NK-92 treated with Interleukin-12 subunit alpha and Interleukin-12 subunit beta, amount 100 ng/mL, for 24 hours (cell line): ENCODE data around the gene CDK18.

Source experiments
- DNase-seq: peaks from one replicate; lab custom pipeline; 2025; lab: John Stamatoyannopoulos, UW

CDK18 gene

DNA sequence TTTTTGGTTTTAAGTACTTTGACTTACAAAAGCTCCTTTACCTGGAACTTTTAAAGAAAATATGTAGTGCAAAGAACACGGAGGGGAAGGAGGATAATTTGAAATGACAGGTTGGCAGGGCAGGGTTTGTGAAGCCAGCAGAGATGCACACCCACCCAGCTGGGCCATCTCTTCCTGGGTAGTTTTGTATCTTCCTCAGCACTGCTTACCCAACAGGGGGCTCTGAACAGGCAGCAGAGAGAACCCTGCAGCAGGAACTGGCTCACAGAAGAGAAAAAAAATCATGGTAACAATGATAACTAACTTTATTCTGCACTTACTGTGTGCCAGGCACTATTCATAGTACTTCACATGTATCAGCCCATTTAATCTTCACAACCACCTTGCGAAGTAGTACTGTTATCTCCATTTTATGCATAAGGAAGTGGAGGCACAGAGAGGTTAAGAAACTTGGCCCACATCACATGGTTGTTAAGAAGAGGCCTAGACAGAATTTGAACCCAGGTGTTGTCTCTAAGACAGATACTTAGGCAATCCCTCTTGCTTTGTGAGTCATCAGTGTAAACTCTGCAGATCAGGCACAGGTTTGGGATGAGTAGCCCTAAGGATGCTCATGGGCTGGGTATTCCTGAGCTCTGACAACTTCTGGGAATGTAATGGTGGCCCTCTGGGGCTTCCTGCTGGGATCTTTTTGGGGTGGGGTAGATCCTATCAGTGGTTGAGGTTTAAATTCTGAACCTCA, 66.5 kb downstream of the CDK18 start:
- no peak for DNase-seq

DNA sequence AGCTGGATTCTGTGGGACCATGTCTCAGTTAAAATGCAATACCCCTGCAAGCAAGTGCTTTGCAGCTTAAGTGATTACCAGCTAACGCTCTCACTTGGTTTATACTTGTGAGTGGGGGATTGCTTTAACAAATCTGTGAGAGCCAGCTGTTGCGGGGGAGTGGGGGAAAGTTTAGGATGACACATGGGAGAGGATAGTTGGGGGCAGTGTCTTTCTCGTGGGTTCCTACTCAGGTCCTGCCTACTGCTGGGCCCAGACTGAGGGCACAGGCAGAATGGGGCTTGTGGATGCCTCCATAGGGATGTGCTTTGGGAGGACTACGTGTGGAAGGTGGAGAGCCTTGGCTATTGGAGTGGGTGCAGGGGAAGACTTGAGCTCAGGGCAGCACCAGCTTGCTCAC, 67.3 kb downstream of the CDK18 start:
- DNase-seq: no peak

DNA sequence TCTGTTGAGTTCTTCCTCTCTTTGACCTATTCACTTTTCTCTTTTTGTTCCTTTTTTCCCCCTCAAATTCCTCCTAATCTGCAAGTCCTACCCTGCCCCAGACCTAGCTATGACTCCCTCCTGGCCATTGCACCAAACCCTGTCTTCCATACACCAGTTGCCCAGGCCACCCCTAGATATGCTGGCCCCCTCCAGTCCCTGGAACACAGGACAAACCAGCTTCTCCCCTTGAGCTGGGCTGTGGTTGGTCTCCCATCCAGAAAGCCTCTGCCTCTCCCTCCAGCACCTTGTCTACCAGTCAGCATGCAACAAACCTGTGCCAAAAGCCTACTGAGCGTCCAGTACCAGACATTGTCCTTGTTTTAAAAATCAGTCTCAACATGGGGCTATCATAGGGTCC, 68.0 kb downstream of the CDK18 start:
- no peak for DNase-seq

DNA sequence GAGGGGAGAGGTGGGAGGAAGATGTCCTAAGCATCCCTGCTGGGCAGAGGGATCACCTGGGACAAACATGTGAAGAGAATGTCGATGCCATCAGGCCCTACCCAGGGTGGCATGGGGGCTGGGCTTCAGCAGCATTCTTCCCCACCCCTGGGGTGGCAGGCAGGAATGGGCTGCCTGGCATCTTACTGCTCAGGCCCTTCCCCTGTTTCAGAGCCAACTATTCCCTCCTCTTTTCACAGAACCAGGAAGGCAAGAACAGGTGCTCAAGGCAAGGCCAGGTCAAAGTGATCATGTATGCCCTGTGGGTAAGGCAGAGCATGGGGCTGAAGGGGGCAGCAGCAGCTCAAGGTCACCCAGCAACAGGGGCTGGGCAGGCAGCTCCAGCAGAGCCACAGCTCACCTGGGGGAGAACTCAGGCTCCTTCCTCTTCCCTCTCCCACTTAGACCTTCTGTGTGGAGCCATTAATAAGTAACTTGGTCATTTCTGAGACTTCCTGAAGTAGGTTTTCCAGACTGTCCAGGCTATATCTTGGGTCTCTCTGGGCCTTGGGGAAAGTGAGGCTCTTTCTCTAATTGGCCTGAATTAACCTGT, 70.9 kb downstream of the CDK18 start:
- no peak for DNase-seq

DNA sequence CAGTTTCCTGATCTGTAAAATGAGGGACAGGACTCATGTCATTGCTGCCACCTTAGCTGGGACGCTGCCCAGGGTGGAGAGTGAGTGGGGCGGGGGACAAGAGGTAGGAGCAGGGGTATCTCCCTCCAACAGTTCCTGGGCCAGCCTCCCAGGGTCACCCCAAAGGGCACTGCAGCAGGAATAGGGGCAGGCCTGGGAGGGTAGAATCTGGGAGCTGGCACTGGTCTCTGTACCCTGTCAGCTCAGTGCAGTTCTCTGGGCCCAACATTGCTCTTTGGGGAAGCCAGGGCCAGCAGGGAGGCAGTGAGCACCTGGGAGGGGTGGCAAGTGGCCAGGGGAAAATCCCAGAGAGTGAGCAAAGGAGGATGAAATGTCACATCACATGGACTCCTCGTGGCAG, 71.5 kb downstream of the CDK18 start:
- DNase-seq: no peak

DNA sequence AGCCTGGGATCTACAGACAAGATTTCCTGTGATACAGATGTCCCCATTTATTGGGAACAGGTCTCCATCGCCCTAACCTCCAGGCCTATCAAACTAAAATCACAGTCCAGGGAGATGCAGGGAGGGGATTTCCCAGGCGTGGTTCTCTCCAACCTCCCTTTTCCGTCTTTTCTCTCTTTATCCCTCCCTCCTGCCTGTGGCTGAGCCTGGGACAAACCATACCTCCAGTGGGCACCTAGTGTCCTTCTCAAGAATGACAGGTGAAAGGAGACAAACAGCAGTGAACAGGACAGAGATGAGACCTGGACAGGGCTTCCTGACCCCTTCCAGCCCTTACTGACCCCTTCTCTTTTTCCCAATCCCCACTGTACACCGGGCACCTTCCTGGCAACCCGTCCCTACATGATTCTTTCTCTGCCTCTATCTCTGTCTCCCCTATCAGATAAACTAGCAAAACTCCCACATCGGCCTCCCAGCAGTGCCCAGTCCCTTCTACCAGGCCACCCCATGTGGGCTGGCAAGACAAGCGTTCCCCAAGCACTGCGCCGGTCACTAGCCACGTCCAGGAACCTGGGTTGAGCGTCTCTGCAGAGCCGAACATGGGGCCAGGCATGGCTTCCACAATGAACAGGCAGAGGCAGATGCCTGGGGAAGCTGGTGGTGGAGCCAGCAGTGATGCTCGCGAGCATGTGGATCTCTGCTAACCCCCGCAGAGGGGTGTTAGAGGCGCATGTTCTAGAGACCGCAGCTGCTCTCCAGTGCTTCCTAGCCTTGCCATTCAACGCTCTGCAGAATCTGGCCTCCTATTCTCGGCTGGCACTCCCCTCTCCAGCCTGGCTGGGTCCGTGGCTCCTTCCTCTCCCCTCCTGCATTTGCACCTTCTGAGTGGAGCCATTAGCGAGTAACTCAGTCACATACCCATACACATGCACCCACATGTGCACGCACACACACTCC, 72.6 kb downstream of the CDK18 start:
- DNase-seq: no peak

DNA sequence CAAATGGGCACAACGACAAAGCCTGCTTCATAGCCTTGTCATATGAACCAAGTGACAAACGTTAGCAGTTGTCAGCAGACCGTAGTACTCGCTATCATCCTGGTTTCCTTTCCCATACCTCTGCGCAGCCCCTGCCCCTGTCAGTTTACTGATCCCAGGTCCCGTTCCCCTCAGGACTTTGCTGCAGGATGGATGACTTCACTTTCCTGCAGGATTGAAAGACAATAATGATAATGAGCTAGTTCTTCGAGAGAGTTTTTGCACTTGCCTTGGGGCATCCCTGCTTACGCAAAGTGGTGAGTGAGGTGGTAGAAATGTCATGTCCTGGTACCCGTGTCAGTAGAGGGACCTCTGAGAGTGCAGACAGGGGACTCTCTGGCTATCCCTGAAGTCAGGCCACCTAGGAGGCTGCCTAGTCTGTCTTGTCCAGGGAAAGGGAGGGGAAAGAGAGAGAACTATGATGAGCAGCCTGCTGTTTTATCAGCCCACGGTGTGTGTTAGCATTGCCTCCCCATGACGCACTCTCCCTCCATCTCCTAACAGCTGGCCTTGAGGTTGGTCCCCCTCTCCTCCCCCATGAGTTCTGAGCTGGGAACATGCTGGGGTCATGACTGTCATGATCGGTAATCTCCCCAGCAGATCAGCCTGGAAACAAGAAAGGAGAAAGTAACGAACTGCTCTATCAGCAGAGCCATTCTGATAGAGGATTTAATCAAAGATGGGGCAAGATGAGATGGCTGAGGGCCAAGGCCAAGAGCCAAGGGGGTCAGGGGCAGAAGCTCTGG, 73.6 kb downstream of the CDK18 start:
- DNase-seq: no peak

DNA sequence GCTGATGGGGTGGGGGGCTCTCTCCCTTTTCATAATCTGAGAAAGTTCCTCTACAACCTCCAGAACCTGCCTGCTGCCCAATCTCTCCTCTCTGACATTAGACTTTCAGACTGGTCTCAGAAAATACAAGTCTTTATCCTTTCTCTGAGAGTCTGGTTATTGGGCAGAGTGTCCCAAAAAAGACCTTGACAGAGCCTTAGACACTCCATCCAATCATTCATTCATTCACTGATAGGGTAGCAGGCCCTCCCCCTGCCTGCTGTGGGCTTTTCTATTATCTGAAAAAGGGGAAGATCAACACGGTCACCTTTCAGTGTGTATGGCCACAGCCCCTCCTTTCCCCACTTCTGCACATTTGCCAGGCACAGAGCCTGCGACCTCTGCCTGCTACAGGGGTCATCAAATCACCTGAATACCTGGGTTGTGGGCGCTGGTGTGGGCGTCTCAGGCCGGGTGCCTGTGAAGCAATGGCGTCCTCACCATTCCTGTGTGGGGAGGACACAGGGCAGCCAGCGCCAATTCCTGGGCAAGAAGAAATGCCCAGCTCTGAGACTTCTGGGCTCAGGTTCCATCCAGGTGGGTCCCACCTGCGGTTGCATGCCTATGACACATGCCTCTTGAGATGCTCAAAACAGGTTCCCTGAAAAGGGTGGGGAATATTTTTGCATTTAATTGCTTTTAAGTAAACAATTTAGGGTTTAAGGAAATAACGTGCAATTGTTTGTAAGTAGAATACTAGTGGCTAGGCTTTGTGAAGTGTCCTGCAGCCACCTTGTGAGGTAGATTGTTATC, 74.5 kb downstream of the CDK18 start:
- no peak for DNase-seq

DNA sequence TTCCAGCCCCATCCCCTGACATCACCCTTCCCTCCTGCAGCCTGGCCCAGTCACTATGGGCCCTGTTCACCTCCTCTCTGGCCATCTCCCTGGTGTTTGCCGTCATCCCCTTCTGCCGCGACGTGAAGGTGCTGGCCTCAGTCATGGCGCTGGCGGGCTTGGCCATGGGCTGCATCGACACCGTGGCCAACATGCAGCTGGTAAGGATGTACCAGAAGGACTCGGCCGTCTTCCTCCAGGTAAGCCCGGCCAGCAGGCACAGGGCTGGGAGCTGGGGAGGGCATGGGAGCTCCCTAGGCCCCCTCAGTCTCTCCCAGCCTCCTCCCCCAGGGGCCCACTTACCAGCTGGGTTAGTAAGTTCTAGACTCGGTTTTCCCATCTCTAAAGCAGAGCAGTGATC, 75.2 kb downstream of the CDK18 start:
- no peak for DNase-seq

DNA sequence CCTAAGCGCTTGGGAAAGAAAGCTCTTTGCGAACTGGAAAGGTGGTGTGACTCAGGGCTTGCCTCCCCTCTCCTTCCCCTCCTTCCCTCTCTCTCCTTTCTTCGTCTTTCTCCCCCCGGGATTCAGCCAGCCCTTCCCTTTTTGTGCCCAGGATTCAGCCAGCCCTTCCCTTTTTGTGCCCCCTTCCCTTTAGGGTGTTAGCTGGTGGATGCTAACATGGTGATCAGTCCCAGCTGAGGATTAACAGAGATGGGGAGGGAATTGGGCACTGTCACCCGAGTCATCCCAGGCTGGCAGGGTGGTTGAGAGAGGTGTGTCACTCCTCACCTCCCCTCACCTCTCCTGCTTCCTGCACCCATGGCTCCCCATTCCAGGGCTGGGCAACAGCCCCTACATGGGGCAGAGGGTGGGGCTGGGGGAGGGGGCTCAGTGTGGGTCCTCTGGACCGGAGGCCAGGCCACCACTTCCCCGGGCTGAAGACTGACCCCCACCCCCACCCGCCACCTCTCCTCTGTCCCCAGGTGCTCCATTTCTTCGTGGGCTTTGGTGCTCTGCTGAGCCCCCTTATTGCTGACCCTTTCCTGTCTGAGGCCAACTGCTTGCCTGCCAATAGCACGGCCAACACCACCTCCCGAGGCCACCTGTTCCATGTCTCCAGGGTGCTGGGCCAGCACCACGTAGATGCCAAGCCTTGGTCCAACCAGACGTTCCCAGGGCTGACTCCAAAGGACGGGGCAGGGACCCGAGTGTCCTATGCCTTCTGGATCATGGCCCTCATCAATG, 75.9 kb downstream of the CDK18 start:
- DNase-seq: no peak

DNA sequence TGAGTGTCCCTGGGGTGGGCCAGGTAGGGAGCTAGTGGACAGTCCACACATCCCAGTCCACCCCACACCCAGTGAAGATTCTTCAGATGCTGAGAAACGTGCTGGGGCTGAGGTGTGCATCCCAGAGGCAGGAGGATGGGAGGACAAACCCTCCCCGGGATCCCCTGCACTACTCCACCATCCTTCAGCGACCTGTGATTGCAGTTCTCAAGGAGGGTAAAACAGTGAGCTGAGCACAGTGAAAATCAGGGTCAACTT, 76.4 kb downstream of the CDK18 start:
- DNase-seq: no peak

DNA sequence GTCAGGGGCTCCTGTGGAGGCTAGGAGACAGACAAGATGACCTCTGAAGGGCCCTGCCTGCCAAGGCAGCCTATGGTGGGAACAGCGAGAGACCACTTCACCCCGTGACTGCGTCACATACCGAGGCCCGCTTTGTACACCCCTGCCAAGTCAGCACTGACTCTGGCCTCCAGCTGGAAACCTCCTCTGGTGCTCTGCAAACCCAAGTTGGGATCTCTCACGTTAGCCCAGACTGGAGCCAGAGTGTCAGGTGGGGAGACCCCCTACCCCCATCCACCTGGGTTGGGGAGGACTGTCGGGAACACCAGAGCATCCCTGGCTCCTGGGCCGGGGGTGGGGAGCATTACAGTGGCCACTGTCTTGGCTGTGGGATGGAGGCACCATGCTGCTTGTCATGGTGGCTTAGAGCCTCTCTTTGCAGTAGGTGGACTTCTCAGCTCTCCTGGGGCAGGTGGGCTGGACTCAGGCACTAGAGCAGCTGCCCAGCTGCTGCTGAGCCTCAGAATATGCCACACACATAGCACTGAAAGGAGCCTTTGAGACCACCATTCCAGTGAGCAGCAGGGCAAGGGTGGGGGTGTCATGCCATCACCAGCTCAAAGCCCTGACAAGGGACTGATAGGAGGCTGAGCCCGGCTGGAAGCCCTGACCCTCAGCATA, 77.0 kb downstream of the CDK18 start:
- no peak for DNase-seq

DNA sequence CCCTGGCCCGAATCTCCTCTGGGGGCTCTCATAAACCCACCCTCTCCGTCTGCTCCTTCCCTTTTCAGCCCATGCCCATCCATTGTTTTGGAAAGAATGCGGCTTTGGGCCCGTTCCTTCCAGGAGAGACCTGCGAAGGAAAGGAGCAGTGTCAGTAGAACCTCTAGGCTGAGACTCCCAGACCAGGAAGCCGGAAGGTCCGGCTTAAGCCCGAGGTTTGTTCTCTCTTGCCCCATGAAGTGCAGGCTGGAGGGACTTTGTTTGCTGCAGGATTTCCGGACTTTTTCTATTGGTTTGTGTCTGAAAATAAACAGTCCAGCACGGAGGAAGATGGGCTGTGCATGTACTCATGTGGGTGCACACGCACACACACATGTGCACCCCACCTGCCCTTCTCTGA, 77.6 kb downstream of the CDK18 start:
- no peak for DNase-seq
